ENCODE measurements around the gene MADD.
"Not testable (repeated sequence)": the region's sequence is repeated elsewhere in the genome, so short reads cannot be mapped to it uniquely, and the experiment has no call there.

MADD gene

GRCh38 chr11:47278058-47278457, 8.1 kb downstream of the MADD start:
- DNase-seq = no peak

GRCh38 chr11:47278769-47279168, 8.8 kb downstream of the MADD start:
- no peak for DNase-seq

- no peak for DNase-seq
These were observed 10.2 kb downstream of the MADD start for GRCh38 chr11:47280099-47280498.

GRCh38 chr11:47280860-47281259, 10.9 kb downstream of the MADD start:
- DNase-seq = no peak

GRCh38 chr11:47282462-47282861, 12.5 kb downstream of the MADD start:
- no peak for DNase-seq

GRCh38 chr11:47284151-47284550, 14.2 kb downstream of the MADD start:
- DNase-seq = no peak

GRCh38 chr11:47285969-47286770, 16.2 kb downstream of the MADD start:
- DNase-seq = no peak

GRCh38 chr11:47288066-47288465, 18.1 kb downstream of the MADD start:
- DNase-seq = no peak

GRCh38 chr11:47289856-47290255, 19.9 kb downstream of the MADD start:
- DNase-seq = no peak

GRCh38 chr11:47295385-47295784, 25.5 kb downstream of the MADD start:
- no peak for DNase-seq

GRCh38 chr11:47296045-47296444, 26.1 kb downstream of the MADD start:
- DNase-seq = no peak

GRCh38 chr11:47299078-47299477, 29.1 kb downstream of the MADD start:
- DNase-seq = no peak

- DNase-seq = no peak
These were observed 32.9 kb downstream of the MADD start for GRCh38 chr11:47302853-47303252.

GRCh38 chr11:47305734-47306483, 36.0 kb downstream of the MADD start:
- no peak for DNase-seq

- no peak for DNase-seq
These were observed 36.5 kb downstream of the MADD start for GRCh38 chr11:47306484-47306844.

- DNase-seq = no peak
These were observed 38.3 kb downstream of the MADD start for GRCh38 chr11:47308050-47308823.

- no peak for DNase-seq
These were observed 45.1 kb downstream of the MADD start for GRCh38 chr11:47314992-47315391.

- not testable (repeated sequence) for DNase-seq
These were observed 46.6 kb downstream of the MADD start for GRCh38 chr11:47316501-47316900.

GRCh38 chr11:47317064-47317828, 47.3 kb downstream of the MADD start:
- peak in 2 of 3 donors; percentile 3 to 56 for DNase-seq

- no peak for DNase-seq
These were observed 48.2 kb downstream of the MADD start for GRCh38 chr11:47318166-47318565.

- DNase-seq = no peak
These were observed 54.6 kb downstream of the MADD start for GRCh38 chr11:47324520-47324919.

GRCh38 chr11:47325271-47326041, 55.5 kb downstream of the MADD start:
- no peak for DNase-seq
